Progenitor cell of endocrine pancreas (in vitro differentiated cells): Measurements from ENCODE around the gene IRF2BP2. TPM values are rescaled to one million over a fixed set of nuclear protein-coding genes. Genes with fewer than 3 reads are reported as not detected.

Experiments
- DNase-seq: peaks from one replicate; pipeline ENCODE4 v3.0.0; 2021; ENCODE audit warnings: low spot score; ENCODE audit not compliant: unreplicated experiment
- H3K27ac Mint-ChIP-seq: 2 replicates; pipeline ENCODE4 v1.8.0; 2021; ENCODE audit warnings: mild to moderate bottlenecking, moderate library complexity, mixed read lengths
- H3K27me3 Mint-ChIP-seq: 2 replicates; pipeline ENCODE4 v1.8.0; 2021; ENCODE audit warnings: mixed read lengths
- H3K36me3 Mint-ChIP-seq: 2 replicates; pipeline ENCODE4 v1.8.0; 2022; ENCODE audit warnings: mixed read lengths; ENCODE audit not compliant: insufficient read depth
- H3K4me1 Mint-ChIP-seq: 2 replicates; pipeline ENCODE4 v1.8.0; 2021; ENCODE audit warnings: low read depth, mixed read lengths
- H3K4me3 Mint-ChIP-seq: 2 replicates; pipeline ENCODE4 v1.8.0; 2021; ENCODE audit warnings: low read depth, mild to moderate bottlenecking, moderate library complexity, mixed read lengths
- H3K9me3 Mint-ChIP-seq: 2 replicates; pipeline ENCODE4 v1.8.0; 2021; ENCODE audit warnings: low read depth, mixed read lengths
- CTCF ChIP-seq: fragments of 200-600 bp; sonication (generic); IDR thresholded peaks from one replicate; pipeline ENCODE4 v1.5.0; 2021; ENCODE audit warnings: antibody characterized with exemption, mild to moderate bottlenecking; ENCODE audit not compliant: unreplicated experiment
- total RNA-seq: library from RNA; stranded (reverse); gene quantifications from 2 replicates; pipeline ENCODE4 v1.2.1, GENCODE V29; 2021

The IRF2BP2 gene
- total RNA-seq, 1 donor from 2014 or later = 214 TPM

- no peak overlapping the region for H3K4me3 Mint-ChIP-seq
- H3K36me3 Mint-ChIP-seq = no peaks in the 10 kb centered on the region
- no peak for TF ChIP-seq CTCF
These were observed 41.6 kb downstream of the IRF2BP2 start for GRCh38 chr1:234568345-234568744.

GRCh38 chr1:234565132-234565531, 44.8 kb downstream of the IRF2BP2 start:
- Mint-ChIP-seq H3K27me3 (no peaks in the 10 kb centered on the region), H3K4me3 (no peak overlapping the region), H3K36me3 (no peaks in the 10 kb centered on the region), H3K9me3 (peaks cover 4% of the 10 kb centered on the region), H3K27ac (peak overlapping the region; percentile 86), H3K4me1 (peaks cover 19% of the 10 kb centered on the region)
- no peak for TF ChIP-seq CTCF
- no peak for DNase-seq

More at GRCh38 chr1:234568345-234568744, 41.6 kb downstream of the IRF2BP2 start:
- no peak for DNase-seq
- Mint-ChIP-seq H3K9me3 (peaks cover 4% of the 10 kb centered on the region), H3K27me3 (no peaks in the 10 kb centered on the region), H3K4me1 (peaks cover 12% of the 10 kb centered on the region), H3K27ac (no peak overlapping the region)

- H3K4me3 Mint-ChIP-seq = no peak overlapping the region
- peaks cover 4% of the 10 kb centered on the region for H3K9me3 Mint-ChIP-seq
- peak overlapping the region; percentile 86 for H3K27ac Mint-ChIP-seq
- H3K4me1 Mint-ChIP-seq = peaks cover 19% of the 10 kb centered on the region
- no peaks in the 10 kb centered on the region for H3K27me3 Mint-ChIP-seq
- TF ChIP-seq CTCF = no peak
- H3K36me3 Mint-ChIP-seq = no peaks in the 10 kb centered on the region
- DNase-seq = no peak
These were observed 45.6 kb downstream of the IRF2BP2 start for GRCh38 chr1:234564035-234565029.

- Mint-ChIP-seq H3K27me3 (no peaks in the 10 kb centered on the region), H3K9me3 (peaks cover 4% of the 10 kb centered on the region), H3K4me1 (peaks cover 19% of the 10 kb centered on the region), H3K4me3 (no peak overlapping the region), H3K27ac (no peak overlapping the region), H3K36me3 (no peaks in the 10 kb centered on the region)
- TF ChIP-seq CTCF = no peak
- no peak for DNase-seq
These were observed 47.6 kb downstream of the IRF2BP2 start for GRCh38 chr1:234562334-234562733.

- Mint-ChIP-seq H3K27me3 (no peaks in the 10 kb centered on the region), H3K27ac (no peak overlapping the region), H3K4me3 (no peak overlapping the region), H3K36me3 (no peaks in the 10 kb centered on the region), H3K4me1 (peaks cover 19% of the 10 kb centered on the region), H3K9me3 (no peaks in the 10 kb centered on the region)
- no peak for DNase-seq
- TF ChIP-seq CTCF = no peak
These were observed 48.7 kb downstream of the IRF2BP2 start for GRCh38 chr1:234561319-234561718.
